HG02840 (cell line): ENCODE data around the gene NKAIN4.

Experiments used
- ATAC-seq: cut with Tn5 transposase; IDR thresholded peaks from one replicate; pipeline ENCODE4 v1.9.1; 2021; ENCODE audit warnings: mild to moderate bottlenecking, moderate library complexity, moderate number of reproducible peaks; ENCODE audit not compliant: unreplicated experiment, low FRiP score

Gene NKAIN4

DNA sequence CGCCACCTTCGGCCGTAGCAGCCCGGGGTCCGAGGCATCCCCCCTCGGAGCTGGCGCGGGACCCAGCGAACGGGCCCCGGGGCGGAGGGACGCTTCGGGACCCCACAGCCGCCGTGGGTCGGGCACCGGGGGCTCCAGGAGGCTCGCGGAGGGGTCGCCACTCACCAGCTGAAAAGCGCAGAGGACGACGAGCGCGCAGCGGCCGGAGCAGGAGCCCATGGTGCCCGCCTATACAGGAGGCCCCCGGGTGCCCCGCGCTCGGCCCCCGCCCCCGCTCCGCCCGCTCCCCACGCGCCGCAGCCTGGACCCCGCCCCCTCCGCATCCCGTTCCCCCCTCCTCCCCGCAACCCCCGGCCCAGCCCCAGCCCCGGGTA is at the start of gene NKAIN4:
NKAIN4 (minus strand) TSS at position 232 of the 374 bp plus-strand sequence; CDS start at position 219, 13 bp downstream.
- ATAC-seq: no peak

DNA sequence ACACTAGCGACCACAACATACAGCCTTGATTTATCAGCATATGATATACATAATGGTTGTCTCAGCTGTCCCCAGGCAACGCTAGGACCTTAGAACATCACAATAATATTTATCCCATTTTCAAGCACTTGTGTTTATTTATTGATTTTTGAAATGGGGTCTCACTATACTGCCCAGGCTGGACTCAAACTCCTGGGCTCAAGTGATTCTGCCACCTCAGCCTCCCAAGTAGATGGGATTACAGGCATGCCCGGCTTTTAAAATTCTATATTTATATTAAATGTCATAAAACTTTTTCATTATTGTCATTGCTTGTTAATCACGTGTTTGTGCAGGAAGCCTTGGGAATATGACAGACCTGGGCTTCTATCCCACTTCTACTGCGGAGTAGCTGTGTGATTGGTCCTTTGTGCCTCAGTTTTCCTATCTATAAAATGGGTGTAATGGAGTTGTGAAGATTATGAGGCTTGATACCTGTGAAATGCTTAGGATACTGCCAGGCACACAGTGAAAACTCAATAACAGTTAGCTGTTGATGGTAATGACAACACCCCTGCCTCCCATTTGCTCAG is 48.9 kb upstream of the NKAIN4 start:
- no peak for ATAC-seq

DNA sequence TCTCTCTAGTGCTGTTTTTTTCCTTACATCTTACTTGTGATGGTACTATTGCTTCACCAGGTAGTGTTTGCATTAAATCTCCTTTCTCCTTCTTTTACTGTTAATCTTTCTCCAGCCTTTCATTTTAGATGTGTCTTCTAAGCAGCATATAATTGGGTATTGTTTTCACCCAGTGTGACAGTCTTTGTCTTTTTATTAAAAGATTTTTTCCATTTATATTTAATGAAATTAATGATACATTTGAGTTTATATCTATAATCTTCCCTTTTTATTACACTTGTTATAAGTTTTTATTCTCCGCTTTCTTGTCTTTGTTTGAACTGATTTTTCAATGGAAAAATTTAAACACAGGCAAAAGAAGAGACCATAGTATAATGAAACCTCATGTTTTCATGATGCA is 47.4 kb upstream of the NKAIN4 start:
- no peak for ATAC-seq

DNA sequence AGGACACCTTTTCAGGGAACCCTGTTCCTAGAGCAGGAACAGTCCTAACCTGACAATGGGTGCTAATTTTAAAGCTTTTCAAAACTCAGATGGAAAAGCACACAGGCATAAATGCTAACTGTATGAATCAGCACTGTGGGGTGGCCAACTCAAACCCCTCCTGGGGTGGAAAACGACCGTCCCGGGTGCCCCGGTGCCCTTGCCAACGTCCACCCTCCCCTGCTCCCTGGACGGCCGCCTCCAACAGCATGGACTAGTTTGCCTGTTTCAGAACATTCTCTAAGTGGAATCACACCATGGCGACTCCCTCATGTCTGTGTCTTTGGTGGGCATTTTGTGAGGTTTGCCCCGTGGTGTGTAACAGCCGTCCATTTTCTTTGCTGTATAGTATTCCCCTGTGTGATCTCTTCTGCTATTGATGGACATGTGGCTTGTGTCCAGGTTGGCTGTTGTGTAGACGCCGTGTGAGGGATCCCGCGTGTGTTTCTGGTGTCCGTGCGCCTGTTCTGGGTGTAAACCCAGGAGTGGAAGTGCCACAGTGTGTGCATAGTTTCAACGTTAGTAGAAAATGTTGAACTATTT is 44.6 kb upstream of the NKAIN4 start:
- no peak for ATAC-seq

DNA sequence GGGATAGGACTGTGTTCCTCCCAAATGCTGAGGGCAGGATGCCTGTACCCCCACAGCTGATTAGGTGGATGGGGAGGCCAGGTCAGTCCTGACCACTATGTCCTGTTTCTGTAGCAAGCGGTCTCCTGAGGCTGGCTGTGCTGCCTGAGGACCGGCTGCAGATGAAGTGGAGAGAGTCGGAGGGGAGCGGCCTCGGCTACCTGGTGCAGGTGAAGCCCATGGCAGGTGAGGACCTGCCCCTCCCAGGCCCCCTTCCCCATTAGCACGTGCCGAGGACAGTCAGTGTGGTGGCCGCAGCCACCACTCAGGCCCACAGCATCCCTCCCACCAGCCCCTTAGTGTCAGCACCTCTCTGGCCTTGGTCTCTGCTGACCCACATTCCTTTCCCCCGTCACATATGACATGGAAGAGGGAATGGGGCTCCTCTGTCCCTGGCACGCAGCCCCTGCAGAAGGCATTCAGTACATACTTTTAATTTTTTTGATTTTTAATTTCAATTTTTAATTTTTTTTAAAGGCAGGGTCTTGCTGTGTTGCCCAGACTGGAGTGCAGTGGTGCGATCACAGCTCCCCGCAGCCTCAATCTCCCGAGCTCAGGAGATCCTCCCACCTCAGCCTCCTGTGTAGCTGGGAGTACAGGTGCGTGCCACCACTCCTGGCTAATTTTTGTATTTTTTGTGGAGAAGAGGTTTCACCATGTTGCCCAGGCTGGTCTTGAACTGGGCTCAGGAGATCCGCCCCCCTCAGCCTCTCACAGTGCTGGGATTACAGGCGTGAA is 43.7 kb upstream of the NKAIN4 start:
- no peak for ATAC-seq

DNA sequence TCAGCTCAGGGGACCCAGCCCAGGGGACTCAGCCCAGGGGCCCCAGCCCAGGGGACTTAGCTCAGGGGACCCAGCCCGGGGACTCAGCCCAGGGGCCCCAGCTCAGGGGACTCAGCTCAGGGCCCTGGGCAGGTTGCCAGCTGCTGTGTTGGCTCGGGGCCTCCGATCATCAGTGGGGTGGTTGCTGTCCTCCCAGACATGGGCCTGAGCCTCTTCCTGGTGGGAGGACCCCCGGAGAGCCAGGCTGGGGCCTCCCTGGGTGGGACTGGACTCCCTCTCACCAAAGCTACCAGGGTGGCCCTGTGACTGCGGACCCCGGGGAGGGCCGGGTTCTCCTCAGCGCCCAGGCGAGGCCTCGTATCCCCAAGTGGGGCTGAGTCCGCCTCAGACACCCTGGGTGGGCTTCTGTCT is 43.1 kb upstream of the NKAIN4 start:
- no peak for ATAC-seq

DNA sequence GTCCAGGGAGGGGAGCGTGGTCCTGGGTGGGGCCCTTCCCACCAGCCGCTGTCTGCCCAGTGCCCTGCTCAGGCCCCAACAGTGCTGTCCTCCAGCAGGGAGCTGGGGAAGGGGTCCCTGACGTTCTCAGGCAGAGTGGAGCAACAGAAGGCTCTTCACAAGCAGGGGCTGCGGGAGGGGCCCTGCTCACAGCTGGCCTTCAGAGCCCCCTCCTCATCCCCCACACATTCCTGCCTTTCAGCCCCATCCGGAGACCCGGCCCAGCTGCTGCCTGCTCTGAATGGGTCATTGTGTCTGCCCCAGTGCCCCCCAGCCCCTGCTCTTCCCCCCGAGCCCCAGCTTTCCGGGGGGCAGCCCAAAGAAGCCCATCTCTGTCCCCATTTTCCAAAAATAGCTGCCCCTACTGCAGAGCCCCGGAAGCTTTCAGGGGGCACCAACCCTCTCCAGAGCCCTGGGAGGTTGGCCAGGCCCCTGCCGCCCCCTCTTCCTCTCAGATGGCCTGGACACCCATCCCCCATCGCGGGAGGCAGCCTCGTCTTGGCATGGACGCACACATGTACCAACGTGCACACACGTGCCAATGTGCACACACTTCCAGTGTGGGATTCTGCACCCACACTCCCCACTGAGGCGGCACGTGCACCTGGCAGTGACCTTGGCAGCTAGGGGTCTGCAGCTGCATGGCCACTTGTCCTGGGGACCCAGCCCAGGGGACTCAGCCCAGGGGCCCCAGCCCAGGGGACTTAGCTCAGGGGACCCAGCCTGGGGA is 42.5 kb upstream of the NKAIN4 start:
- ATAC-seq: no peak

DNA sequence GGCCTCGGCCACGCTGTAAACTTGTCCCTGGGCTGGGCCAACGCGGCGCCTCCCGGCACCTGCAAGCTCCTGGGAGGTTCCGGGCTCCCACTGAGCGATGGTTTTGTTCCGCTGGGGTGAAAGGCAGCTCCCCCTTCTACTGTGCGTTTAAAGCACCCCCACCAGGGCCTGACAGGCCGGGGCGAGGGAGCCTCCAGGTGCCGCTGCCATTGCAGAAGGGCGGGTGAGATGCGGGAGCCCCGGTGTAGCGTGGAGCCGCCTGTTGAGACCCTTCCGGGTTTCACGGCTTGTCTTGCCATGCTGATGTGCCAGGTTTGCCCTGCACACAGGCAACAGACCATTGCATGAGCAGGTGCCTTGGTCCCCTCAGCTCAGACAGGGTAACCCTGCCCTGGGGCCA is 41.6 kb upstream of the NKAIN4 start:
- ATAC-seq: no peak

DNA sequence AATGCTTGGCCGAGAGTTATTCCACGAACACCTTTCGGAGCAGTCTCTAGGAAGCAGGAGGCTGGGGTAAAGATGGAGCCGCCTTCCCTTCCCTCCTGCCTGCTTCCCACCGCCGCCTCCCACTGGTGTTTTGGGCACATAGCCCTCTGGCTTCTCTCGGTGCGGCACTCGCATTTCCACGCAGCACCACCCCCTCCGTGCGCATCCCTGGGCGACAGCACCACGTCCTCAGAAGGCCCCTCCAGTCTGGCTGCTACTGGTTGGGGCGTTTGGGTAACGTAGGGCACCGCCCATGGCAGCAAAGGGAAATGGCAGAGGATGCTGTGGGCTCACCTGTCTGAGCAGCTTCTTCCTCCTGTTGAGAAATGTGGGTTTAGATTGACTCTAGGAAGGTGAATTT is 41.2 kb upstream of the NKAIN4 start:
- no peak for ATAC-seq

DNA sequence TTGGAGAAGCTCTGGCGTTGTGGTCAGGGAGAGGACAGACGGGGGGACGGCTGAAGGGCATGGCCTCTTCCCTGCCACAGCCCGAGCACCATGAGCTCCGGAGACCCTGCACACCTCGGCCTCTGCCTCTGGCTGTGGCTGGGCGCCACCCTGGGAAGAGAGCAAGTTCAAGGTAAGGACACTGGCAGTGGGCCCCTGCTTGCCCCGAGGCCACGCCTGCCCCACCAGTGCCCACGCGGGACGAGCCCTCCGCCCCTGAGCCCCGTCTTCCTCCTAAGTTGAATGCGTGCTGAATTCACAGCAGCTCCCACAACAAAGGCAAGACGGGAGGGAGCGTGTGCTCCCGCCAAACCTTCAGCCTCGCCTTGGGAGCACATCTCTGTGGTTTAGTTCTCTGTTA is 40.8 kb upstream of the NKAIN4 start:
- no peak for ATAC-seq

DNA sequence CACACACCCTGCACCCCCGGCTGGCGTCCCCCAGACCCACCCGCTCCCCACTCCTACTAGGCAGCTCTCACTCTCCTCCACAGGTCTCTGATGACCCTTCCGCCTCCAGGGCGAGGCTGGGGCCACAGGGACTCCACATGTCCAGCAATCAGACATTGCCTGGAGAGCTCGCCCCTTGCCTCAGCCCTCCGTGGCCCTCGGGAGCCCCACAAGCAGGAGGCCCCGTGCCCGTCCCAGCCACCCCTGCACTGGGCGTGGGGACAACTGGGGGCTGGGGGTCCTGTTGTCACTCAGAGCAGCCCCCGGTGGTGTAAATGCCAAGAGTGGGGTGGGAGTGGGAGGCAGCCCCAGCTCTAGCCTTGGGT is 40.3 kb upstream of the NKAIN4 start:
- no peak for ATAC-seq

DNA sequence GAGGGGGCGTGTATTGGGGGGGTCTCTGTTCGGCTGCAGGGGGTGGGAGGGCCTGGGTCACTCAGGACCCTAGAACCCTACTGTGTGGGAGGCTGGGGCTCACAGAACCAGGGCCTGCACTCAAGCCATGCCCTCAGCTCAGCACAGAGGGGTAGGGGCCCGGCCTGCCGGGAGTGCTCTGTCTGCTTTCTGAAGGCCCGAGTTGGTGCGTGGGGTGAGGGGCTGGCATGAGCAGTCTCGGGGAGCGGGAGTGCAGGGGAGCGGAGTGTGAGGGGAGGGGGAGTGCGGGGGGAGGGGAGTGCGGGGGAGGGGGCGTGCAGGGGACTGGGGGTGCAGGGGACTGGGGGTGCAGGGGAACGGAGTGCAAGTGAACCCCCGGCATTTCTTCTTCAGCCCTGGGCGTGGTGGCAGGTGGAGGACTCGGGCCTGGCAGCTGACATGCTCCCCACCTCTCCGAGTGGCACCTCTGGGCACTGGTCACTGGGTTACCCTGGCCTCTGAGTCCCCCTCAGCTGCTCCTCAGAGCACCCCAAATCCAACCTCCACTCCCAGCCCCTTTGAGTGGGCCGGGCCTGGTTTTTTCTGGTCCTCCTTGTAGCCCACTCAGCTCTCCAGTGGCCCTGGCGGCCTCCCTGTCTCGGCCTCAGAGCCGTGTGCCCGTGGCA is 39.7 kb upstream of the NKAIN4 start:
- ATAC-seq: no peak

DNA sequence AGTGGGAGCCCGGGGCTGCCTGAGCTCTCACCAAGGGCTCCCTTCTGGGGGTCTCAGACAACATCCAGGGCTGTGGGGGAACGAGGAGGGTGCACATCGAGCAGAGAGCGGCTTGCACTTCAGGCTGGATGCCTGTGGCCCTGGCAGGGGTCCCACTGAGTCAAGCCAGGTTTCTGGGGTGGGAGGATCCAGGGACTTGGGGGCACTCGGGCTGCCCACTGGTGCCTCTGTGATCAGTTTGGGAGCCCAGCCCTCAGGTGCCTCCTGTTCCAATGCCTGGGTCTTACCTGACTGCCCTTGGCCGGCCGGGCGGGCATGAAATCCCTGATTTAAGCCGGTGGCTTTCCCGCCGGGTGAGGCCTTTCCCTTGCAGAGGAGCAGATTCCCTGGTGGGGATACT is 39.2 kb upstream of the NKAIN4 start:
- no peak for ATAC-seq

DNA sequence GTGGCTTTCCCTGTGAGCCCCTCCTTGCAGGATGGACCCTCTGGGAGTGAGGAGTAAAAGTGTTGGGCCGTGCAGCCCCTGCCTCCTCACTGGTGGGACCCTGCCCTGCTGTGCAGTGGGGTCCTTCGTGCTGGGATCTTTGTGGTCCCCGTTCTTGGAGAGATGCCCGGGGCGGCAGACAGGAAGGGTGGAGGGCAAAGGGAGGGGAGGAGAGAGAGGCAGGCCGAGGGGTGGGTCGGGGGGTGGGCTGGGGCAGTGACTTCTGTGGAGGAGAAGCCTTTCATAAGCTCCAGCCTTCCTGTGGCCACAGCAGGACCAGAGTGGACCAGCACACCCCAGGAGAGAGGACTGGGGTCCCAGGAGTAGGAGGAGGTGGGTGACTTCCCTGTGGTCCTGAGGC is 38.6 kb upstream of the NKAIN4 start, which contains the start of gene COL20A1:
COL20A1 (plus strand) TSS at position 283 of the 400 bp plus-strand sequence. CDS start 1,922 bp downstream, outside the sequence.
- ATAC-seq: no peak

DNA sequence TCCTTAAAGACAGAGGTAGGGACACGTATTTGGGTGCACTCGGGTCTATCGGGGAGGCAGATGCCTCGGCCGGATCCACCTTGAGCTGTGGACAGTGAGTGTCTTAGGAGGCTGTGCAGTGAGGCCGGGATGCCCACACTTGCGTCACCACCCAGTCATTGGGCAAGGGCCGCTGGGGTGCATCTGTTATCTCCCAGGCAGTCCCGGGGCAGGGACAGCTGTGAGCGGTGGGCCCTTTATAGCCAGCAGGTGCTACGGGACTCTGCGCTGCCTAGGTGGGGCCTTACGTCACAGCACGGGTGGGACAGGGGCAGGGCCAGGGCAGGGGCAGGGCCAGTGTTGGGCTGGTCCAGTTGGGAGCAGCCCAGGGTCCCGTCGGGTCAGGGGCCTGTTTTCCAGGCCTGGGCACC is 38.0 kb upstream of the NKAIN4 start:
- ATAC-seq: no peak

DNA sequence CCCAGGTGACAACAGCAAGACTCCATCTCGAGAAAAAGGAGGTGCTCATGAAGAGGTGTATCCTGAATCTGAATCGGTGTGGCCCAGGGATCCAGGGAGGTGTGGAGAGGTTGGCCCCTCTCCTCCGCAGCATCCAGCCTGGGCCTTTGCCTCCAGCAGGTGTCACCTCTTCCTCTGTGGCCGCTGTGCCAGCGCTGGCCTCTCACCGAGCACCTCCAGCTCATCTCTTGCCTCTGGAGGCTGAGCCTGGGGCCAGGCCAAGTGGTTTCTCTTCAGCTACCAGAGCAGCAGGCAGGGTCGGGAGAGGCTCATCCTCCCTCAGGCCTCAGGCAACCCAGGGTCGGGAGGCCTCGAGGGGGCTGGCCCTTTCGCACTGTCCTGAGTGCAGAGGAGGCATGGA is 37.5 kb upstream of the NKAIN4 start:
- no peak for ATAC-seq

DNA sequence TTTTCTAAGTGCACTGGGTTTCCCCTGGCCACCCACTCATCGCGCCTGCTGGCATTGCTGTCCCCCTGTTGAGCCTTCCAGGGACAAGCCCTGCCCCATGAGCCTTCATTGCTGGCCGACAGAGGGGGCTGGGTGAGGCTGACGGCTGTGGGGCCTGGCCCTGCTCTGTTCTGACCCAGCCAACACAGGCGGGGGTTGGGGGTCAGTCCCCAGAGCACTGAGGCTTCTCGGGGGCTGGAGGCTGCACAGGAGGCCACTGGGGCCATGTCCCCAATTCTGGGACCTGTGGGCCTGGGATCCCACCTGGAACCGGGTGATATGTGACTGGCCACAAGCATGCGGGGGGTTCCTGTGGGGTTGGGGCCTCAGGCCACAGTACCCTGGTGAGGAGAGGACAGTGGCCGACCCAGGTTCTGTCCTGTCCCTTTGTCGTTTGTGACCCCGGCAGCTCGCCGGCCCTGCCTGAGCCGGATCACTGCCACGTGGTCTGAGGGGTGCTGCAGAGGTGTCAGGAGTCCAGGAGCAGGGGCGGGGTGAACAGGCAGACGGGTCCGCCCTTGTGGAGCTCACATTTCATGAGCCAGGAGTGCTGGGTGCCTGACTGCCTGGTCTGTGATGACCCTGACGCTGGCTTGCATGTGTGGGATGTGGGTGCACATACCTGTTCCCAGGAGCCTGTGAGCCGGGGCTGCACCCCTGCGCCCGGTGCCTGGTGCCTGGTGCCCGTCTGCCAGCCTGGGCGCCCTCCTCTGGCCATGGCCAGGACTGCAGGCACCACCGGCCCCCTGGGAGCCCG is 36.6 kb upstream of the NKAIN4 start:
- no peak for ATAC-seq

DNA sequence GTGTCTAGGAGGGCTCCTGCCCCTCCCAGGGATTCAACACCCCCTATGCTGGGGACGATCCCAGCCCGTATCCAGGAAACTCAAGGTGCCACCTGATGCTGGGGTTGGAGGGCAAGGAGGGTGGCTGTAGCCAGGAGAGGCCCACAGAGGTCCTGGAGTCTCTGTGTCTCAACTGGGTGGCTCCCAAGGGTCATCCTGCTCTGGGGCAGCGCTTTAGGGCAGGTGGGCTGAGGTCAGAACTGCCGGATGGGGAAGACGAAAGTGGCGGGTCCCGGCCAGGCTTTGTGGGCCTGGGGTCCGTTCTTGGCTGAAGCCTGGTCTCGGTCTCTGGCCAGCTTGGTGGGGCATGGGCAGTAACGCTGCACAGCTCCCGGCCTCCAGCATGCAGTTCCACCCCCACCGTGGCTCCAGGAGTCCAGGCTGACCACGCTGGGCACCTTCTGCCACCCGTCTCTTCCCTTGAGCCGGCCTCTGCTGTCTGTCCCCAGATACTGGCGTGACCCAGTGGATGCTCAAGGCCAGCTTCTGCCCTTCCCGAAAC is 35.9 kb upstream of the NKAIN4 start:
- ATAC-seq: no peak

DNA sequence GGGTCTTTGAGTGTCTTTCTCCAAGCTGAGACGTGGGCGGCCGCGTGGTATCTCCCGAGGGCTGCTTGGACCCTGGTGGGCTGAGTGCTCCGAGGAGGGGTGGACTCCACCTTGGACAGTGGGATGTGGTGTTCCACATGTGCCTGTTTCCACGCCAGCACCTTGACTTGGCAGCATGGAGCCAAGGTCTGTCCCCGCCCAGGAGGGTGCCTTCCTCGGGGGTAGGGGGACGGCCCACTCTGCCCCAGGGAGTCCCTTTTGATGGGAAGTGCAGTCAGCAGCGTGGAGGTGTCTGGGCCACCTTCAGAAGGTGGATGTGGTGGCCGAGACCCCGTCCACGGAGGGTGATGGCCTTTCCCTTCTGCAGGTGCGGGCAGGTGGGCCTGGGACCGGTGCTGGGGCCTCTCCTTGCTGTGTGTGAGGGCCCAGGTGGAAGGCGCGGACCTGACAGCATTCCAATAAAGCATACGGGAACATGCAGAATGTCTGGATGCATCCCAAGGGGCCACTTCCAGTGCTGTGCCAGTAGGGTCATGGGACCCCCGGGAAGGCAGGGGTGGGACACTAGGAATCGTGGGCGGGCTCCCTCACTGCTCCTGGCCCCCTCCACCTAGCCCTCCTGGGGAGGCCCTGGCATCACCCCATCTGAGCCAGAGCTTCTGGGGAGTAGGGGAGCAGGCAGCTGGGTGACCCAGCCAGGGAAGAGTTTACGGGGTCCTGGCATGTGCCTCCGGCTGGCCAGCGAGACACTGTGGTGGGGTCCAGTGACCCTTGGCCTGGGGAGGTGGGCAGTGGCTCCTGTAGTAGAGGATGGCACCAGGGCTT is 35.3 kb upstream of the NKAIN4 start:
- no peak for ATAC-seq
